GM23248 (cell line): ENCODE results near the gene AGAP1.

ENCODE experiments used
- EZH2 ChIP-seq: fragments of 200-600 bp; sonication (generic); IDR thresholded peaks from 2 replicates; pipeline ENCODE4 v1.6.1; 2018; ENCODE audit warnings: antibody characterized with exemption, mild to moderate bottlenecking; ENCODE audit not compliant: insufficient read depth, poor library complexity, severe bottlenecking
- EZH2phosphoT487 ChIP-seq: fragments of 200-600 bp; sonication (generic); IDR thresholded peaks from 2 replicates; pipeline ENCODE4 v1.6.1; 2018; ENCODE audit warnings: antibody characterized with exemption, moderate library complexity, mild to moderate bottlenecking, low read depth; ENCODE audit not compliant: insufficient read depth

DNA sequence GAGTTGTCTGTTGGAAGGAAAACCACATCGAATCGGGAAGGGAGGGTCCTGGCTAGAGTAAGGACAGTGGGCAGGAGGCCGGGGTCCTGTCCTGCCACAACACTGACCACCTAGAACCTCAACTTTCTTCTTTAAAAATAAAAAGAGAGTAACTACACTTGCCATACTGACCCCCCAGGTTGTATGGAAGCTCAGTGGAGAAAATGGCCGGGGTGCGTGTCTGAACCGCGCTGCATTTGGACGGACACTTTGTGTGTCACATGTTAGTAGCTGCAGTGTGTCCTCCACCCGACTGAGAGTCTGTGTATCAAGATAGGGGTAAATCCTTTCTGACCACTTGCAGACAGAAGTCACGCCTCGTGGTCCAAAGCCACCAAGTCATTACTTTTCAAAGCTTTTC, 587.3 kb downstream of the AGAP1 start:
- TF ChIP-seq EZH2 (no peak), EZH2phosphoT487 (no peak)
